Endothelial cell of umbilical vein (primary cell): Measurements from ENCODE around the gene LEMD1. TPM values are rescaled to one million over a fixed set of nuclear protein-coding genes. Genes with fewer than 3 reads are reported as not detected.

ENCODE experiments used
- BruUV-seq: library from RNA; stranded (reverse); fragments of 400-500 nt; replicated peaks from 2 replicates; lab custom pipeline; 2021; lab: Mats Ljungman, UMichigan
- CTCF ChIA-PET: fragments of 300-600, 350-600 bp; sonication (Branson Sonifier 250); formaldehyde crosslinking; loops from one replicate; lab custom pipeline; 2021; ENCODE audit warnings: antibody characterized with exemption, inconsistent platforms; lab: Charles Lee
- POLR2A ChIA-PET: fragments of 300-600, 350-600 bp; sonication (Branson Sonifier 250); formaldehyde crosslinking; loops from one replicate; lab custom pipeline; 2021; ENCODE audit warnings: antibody characterized with exemption, inconsistent platforms; lab: Charles Lee
- DNase-seq: peaks from one replicate; pipeline ENCODE4 v3.0.0-alpha.2; 2011; ENCODE audit warnings: low read depth, low spot score
- FAIRE-seq: peaks from 2 replicates; lab custom pipeline; 2011; peaks lifted over from hg19 to GRCh38; lab: Jason Lieb, UNC
- H2AFZ ChIP-seq: 2 replicates; pipeline ENCODE4 v1.6.0; 2012; ENCODE audit warnings: low read depth, low read length, control low read depth, inconsistent platforms
- H3K27ac ChIP-seq: 2 replicates; pipeline ENCODE4 v1.5.1; 2011; ENCODE audit warnings: low read depth, mild to moderate bottlenecking, control low read depth, low read length, moderate library complexity; ENCODE audit not compliant: insufficient read depth
- H3K27me3 ChIP-seq, 2 experiments: 2 replicates each; pipeline versions ENCODE4 v1.6.0 to v1.6.1; 2011; ENCODE audit warnings: low read length in 2 of 2, mixed read lengths in 1 of 2; ENCODE audit not compliant: control insufficient read depth in 2 of 2, insufficient read depth in 2 of 2
- H3K36me3 ChIP-seq, 2 experiments: 2 replicates in 1 of 2; 3 replicates in 1 of 2; pipeline ENCODE4 v1.5.1; 2011; ENCODE audit warnings: low read length in 2 of 2, mild to moderate bottlenecking in 1 of 2, moderate library complexity in 1 of 2; ENCODE audit not compliant: control insufficient read depth in 2 of 2, insufficient read depth in 2 of 2; ENCODE audit errors: extremely low read depth in 1 of 2
- H3K4me1 ChIP-seq: 3 replicates; pipeline ENCODE4 v1.5.1; 2011; ENCODE audit warnings: mild to moderate bottlenecking, low read length; ENCODE audit not compliant: control insufficient read depth, insufficient read depth; ENCODE audit errors: extremely low read depth
- H3K4me2 ChIP-seq: 2 replicates; pipeline ENCODE4 v1.6.1; 2011; ENCODE audit warnings: low read length, control low read depth, mixed read lengths; ENCODE audit not compliant: insufficient read depth
- H3K4me3 ChIP-seq, 3 experiments: fragments of 200-600 bp in 1 of 3; sonication (generic), shearing (Covaris generic) in 1 of 3; replicated peaks in 1 of 3; 2 replicates each; pipeline ENCODE4 v1.5.1; 2011 to 2016; ENCODE audit warnings: control low read depth in 3 of 3, low read length in 3 of 3, mild to moderate bottlenecking in 2 of 3, inconsistent platforms in 1 of 3, low read depth in 1 of 3, moderate library complexity in 1 of 3; ENCODE audit not compliant: insufficient read depth in 1 of 3
- H3K79me2 ChIP-seq: 2 replicates; pipeline ENCODE4 v1.6.0; 2012; ENCODE audit warnings: low read length, inconsistent platforms; ENCODE audit not compliant: control insufficient read depth, insufficient read depth
- H3K9ac ChIP-seq: replicated peaks from 2 replicates; pipeline ENCODE3; 2011; ENCODE audit warnings: low read length, control low read depth; ENCODE audit not compliant: insufficient read depth; ENCODE audit errors: extremely low read depth
- H3K9me1 ChIP-seq: replicated peaks from 3 replicates; pipeline ENCODE4 v1.6.0; 2011; ENCODE audit warnings: mild to moderate bottlenecking, low read length; ENCODE audit not compliant: control insufficient read depth, insufficient read depth; ENCODE audit errors: extremely low read depth
- H3K9me3 ChIP-seq: replicated peaks from 2 replicates; pipeline ENCODE4 v1.5.1; 2012; ENCODE audit warnings: low read length, inconsistent platforms; ENCODE audit not compliant: control insufficient read depth, insufficient read depth
- H4K20me1 ChIP-seq: replicated peaks from 2 replicates; pipeline ENCODE3; 2011; ENCODE audit warnings: mild to moderate bottlenecking, low read length; ENCODE audit not compliant: control insufficient read depth, insufficient read depth; ENCODE audit errors: extremely low read depth
- CTCF ChIP-seq, 2 donors: IDR thresholded peaks; 1 replicate in 1 of 2; 2 replicates in 1 of 2; pipeline ENCODE4 v1.5.1; 2011; ENCODE audit warnings: low read length in 2 of 2, mild to moderate bottlenecking in 2 of 2, moderate library complexity in 2 of 2, control low read depth in 1 of 2, inconsistent platforms in 1 of 2, low read depth in 1 of 2; ENCODE audit not compliant: insufficient read depth in 1 of 2; ENCODE audit errors: extremely low read depth in 1 of 2
- EZH2 ChIP-seq: IDR thresholded peaks from 2 replicates; pipeline ENCODE4 v1.6.1; 2012; ENCODE audit warnings: borderline replicate concordance, low read depth, mild to moderate bottlenecking, moderate library complexity, low read length, inconsistent platforms; ENCODE audit not compliant: severe bottlenecking
- FOS ChIP-seq: IDR thresholded peaks from 2 replicates; pipeline ENCODE4 v1.6.1; 2011; ENCODE audit warnings: mild to moderate bottlenecking, low read length, moderate library complexity, borderline replicate concordance; ENCODE audit not compliant: insufficient read depth
- GATA2 ChIP-seq: IDR thresholded peaks from 2 replicates; pipeline ENCODE4 v1.7.0; 2011; ENCODE audit warnings: low read depth, mild to moderate bottlenecking, moderate library complexity, mixed read lengths, low read length; ENCODE audit not compliant: insufficient read length, insufficient read depth
- JUN ChIP-seq: IDR thresholded peaks from 2 replicates; pipeline ENCODE4 v1.6.1; 2011; ENCODE audit warnings: borderline replicate concordance, low read depth; ENCODE audit not compliant: insufficient read length, insufficient read depth
- MAX ChIP-seq: IDR thresholded peaks from 2 replicates; pipeline ENCODE4 v1.6.1; 2011; ENCODE audit not compliant: insufficient read depth, insufficient read length
- MYC ChIP-seq: IDR thresholded peaks from one replicate; pipeline ENCODE4 v1.6.1; 2011; ENCODE audit warnings: mild to moderate bottlenecking, low read depth, low read length
- POLR2A ChIP-seq: IDR thresholded peaks from 2 replicates; pipeline ENCODE4 v1.6.1; 2012; ENCODE audit warnings: low read depth, mild to moderate bottlenecking, control low read depth, low read length
- POLR2AphosphoS5 ChIP-seq: IDR thresholded peaks from 2 replicates; pipeline ENCODE4 v1.6.1; 2012; ENCODE audit warnings: low read depth, mild to moderate bottlenecking, control low read depth, low read length, moderate library complexity; ENCODE audit not compliant: insufficient read depth
- dilution Hi-C: fragments of 300-500 bp; cut with MboI; formaldehyde crosslinking; loops from one replicate; pipeline ENCODE4 v1.15.0; 2019; ENCODE audit warnings: low sequenced_read_pairs; ENCODE audit not compliant: extremely low pct_ligation_motif_present
- intact Hi-C: fragments of 100-400 bp; cut with micrococcal nuclease; formaldehyde crosslinking; loops from one replicate; pipeline ENCODE4 v1.10.0; 2022
- polyA plus RNA-seq, 4 experiments: library from polyadenylated mRNA; depleted of rRNA in 3 of 4; stranded (reverse) in 3 of 4; unstranded in 1 of 4; fragments of >200 nt; gene quantifications; 2 replicates each; pipeline versions ENCODE4 v1.2.1 to v1.2.3, GENCODE V29; 2011 to 2012; ENCODE audit warnings: missing spikeins in 1 of 4
- total RNA-seq: library from RNA; stranded (reverse); gene quantifications from 2 replicates; pipeline ENCODE4 v1.2.3, GENCODE V29; 2021

Gene LEMD1
- total and polyA plus RNA-seq, 2 donors (not counting 3 experiments of a cell fraction or from before 2014, with no cell fraction given), result not detected

- FAIRE-seq (no peak), DNase-seq (no peak)
- intact Hi-C loops (loop anchor here (5.0 kb wide), 1 partner anchor 85 kb away; no protein-coding TSS in a partner anchor), dilution Hi-C loops (no loop called here)
- ChIA-PET CTCF (interaction anchor here (1.2 kb wide), 1 partner anchor 15 kb away, joined by 3 read pairs; no protein-coding TSS in a partner anchor), POLR2A (no interaction called here)
- H3K27ac ChIP-seq, result no peak overlapping the region
- no peak overlapping the region for H3K9ac ChIP-seq
- TF ChIP-seq FOS (no peak), MYC (no peak), JUN (no peak), CTCF (IDR thresholded peaks at IDR 0.05; ENCODE audit: extremely low read depth in 1 of 2, insufficient read depth in 1 of 2, low read depth in 1 of 2, low read length in 2 of 2) (no peak), EZH2 (no peak), GATA2 (no peak), POLR2AphosphoS5 (no peak), MAX (no peak), POLR2A (no peak)
- peaks cover 14 to 20% of the 10 kb centered on the region in 2 experiments for H3K27me3 ChIP-seq
- H3K4me3 ChIP-seq, result no peak overlapping the region
- H3K79me2 ChIP-seq, result no peaks in the 10 kb centered on the region
- H4K20me1 ChIP-seq, result no peaks in the 10 kb centered on the region
- no peak overlapping the region for H3K4me2 ChIP-seq
- BruUV-seq, result no TSS peak
- H3K9me3 ChIP-seq, result no peaks in the 10 kb centered on the region
- peaks cover 2% of the 10 kb centered on the region for H3K4me1 ChIP-seq
- H2AFZ ChIP-seq, result no peak overlapping the region
- H3K36me3 ChIP-seq, result no peaks in the 10 kb centered on the region
- H3K9me1 ChIP-seq, result no peaks in the 10 kb centered on the region
These were observed 15.7 kb upstream of the LEMD1 start for GRCh38 chr1:205437570-205437969.
